ENCODE measurements around the gene ESF1. TPM values are rescaled to one million over a fixed set of nuclear protein-coding genes. Genes with fewer than 3 reads are reported as not detected.

Gene ESF1
- total RNA-seq, 1 experiment from 2014 or later = 14.8 TPM

DNA sequence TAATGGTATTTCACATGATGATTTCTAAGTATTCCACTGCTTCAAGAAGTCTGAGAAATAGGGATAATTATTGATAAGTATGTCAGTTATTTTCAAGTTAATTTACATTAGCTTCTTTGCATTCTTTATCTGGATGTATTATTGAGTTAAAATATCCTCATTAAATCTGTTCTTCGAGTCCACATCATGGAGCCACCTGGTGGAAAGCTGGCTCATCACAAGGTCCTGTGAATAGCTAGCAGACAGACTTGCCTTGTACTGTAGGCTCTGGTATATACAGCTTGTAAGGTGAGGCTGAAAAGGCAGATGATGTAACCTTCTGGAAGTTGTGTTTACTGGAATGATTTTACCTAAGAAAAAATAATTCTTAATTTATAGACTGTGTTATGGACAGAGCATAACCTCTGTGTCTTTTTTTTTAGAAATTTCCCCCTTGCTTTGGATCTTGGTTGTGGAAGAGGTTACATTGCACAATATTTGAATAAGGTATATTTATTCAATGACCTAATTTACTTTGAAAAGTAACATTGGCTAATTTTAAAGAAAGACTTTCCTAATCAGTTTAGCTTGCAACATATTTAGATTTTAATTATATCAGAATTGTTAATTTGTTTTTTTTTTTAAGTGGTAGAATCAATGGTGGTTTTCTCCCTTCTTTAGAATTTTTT, 3.6 kb upstream of the ESF1 start:
- intact Hi-C loops (cut with micrococcal nuclease; ENCODE audit: unreplicated experiment) = loop anchor here (1.0 kb wide), 1 partner anchor 863 kb away; no protein-coding TSS in a partner anchor
- Histone ChIP-seq H3K4me1 (replicated peaks; ENCODE audit: insufficient read depth) (peaks cover 21% of the 10 kb centered on the region), H3K27me3 (ENCODE audit: insufficient read depth, low read depth) (no peaks in the 10 kb centered on the region), H3K4me3 (no peak overlapping the region), H3K9me3 (ENCODE audit: insufficient read depth, low read depth) (no peaks in the 10 kb centered on the region), H3K9me2 (ENCODE audit: insufficient read depth) (no peaks in the 10 kb centered on the region), H3K79me2 (ENCODE audit: low read depth) (peaks cover 41% of the 10 kb centered on the region), H3K4me2 (no peak overlapping the region), H2AFZ (no peak overlapping the region), H3K27ac (no peak overlapping the region), H3F3A (ENCODE audit: insufficient read depth, low read depth) (peaks cover 4% of the 10 kb centered on the region; the same call in 1 of the 2 replicates), H4K20me1 (ENCODE audit: insufficient read depth) (no peaks in the 10 kb centered on the region; the same call in 1 of the 2 replicates), H3K36me3 (ENCODE audit: low read depth) (peaks cover 15% of the 10 kb centered on the region; the same call in 1 of the 2 replicates)
- ChIA-PET CTCF (interaction anchor here (0.5 to 1.0 kb wide), 4 partner anchors 17 to 818 kb away, joined by 3 to 11 read pairs (median 4); no protein-coding TSS in a partner anchor), POLR2A (ENCODE audit: unreplicated experiment) (interaction anchor here (0.5 to 0.6 kb wide), 2 partner anchors 11 to 769 kb away, joined by 5 read pairs; no protein-coding TSS in a partner anchor)
- BruUV-seq (replicated peaks) = no TSS peak
- DNase-seq = peak; percentile 34 to 53
- TF ChIP-seq, protein P1, sequence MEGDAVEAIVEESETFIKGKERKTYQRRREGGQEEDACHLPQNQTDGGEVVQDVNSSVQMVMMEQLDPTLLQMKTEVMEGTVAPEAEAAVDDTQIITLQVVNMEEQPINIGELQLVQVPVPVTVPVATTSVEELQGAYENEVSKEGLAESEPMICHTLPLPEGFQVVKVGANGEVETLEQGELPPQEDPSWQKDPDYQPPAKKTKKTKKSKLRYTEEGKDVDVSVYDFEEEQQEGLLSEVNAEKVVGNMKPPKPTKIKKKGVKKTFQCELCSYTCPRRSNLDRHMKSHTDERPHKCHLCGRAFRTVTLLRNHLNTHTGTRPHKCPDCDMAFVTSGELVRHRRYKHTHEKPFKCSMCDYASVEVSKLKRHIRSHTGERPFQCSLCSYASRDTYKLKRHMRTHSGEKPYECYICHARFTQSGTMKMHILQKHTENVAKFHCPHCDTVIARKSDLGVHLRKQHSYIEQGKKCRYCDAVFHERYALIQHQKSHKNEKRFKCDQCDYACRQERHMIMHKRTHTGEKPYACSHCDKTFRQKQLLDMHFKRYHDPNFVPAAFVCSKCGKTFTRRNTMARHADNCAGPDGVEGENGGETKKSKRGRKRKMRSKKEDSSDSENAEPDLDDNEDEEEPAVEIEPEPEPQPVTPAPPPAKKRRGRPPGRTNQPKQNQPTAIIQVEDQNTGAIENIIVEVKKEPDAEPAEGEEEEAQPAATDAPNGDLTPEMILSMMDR (conservative IDR thresholded peaks at IDR 0.05) = peak; percentile 66
- TF ChIP-seq EZH2 (IDR thresholded peaks at IDR 0.05; ENCODE audit: low read depth) = no peak

DNA sequence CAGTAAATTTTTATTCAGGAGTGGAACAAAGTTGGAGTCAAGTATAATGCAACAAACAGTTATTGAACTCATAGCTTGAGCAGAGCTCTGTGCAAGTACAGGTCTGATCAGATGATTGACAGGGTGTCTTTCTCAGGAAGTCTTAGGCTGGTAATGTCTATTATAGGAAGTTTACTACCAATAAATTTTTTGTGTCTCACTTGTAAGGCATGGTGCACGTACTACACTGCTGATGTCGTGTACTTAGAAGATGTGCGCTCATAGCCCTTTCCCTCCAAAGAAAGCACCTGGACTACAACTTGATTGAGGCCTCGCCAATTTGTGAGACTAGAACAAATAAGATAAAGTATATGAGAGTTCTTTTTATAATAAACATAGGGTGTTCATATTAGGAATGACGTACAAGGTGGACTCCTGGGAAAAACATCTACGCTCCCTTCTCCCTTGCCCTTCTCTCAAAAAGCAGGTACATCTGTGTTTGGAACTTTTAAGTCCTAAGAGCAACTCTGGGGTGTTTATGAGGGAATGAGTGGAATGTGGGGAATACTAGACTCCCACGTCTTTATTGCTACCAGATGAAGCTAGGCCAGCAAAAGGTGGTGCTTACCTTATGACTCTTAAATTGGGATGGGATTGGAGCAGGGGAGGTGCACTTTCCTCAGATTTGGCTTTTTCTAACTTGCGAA, 1.6 kb upstream of the ESF1 start:
- CTCF ChIA-PET = no interaction called here
- Histone ChIP-seq H3K4me3 (peak overlapping the region; percentile 98), H3K27ac (no peak overlapping the region), H2AFZ (no peak overlapping the region), H3K9me2 (ENCODE audit: insufficient read depth) (no peaks in the 10 kb centered on the region), H3K36me3 (ENCODE audit: low read depth) (peaks cover 32% of the 10 kb centered on the region; the same call in 1 of the 2 replicates), H3K9me3 (ENCODE audit: insufficient read depth, low read depth) (no peaks in the 10 kb centered on the region), H4K20me1 (ENCODE audit: insufficient read depth) (no peaks in the 10 kb centered on the region; the same call in 1 of the 2 replicates), H3K27me3 (ENCODE audit: insufficient read depth, low read depth) (no peaks in the 10 kb centered on the region), H3K4me2 (peak overlapping the region; percentile 96), H3F3A (ENCODE audit: insufficient read depth, low read depth) (peaks cover 4% of the 10 kb centered on the region; the same call in 1 of the 2 replicates), H3K79me2 (ENCODE audit: low read depth) (peaks cover 52% of the 10 kb centered on the region), H3K4me1 (replicated peaks; ENCODE audit: insufficient read depth) (peaks cover 23% of the 10 kb centered on the region)
- TF ChIP-seq EZH2 (IDR thresholded peaks at IDR 0.05; ENCODE audit: low read depth) = no peak
- TF ChIP-seq, protein P1 (conservative IDR thresholded peaks at IDR 0.05) = no peak
- no peak for DNase-seq
- POLR2A ChIA-PET (ENCODE audit: unreplicated experiment) = interaction anchor here (0.6 kb wide), 1 partner anchor 717 kb away, joined by 3 read pairs; no protein-coding TSS in a partner anchor
- no TSS peak for BruUV-seq (replicated peaks)
- intact Hi-C loops (cut with micrococcal nuclease; ENCODE audit: unreplicated experiment) = no loop called here

DNA sequence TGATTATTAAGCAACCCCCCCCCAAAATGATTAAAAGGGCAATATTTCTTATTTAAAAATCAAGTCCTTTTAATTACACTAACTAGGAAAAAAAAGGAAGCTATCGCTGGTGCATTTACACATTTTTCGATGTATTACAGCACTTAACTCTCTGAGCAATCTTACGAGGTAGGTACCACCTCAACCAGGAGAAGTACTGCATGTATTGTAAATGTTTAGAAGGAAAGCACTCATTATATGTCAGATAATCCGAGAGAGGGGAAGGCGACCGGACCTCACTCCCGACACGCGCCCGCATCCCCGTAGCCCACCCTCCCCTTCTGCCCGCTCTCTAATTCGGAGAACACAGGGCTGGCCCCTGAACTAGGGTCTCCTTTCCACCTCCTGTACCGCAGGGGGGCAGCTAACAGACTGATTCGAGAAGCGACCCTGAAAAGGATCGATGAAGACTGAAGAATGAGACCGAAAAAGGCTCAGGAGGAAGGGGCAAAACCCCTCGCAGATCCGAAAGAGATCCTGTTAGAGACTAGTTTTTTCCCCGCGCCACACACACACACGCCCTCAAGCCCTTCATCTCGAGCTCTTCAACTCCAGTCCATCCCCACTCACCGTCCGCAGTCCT, 337 bp downstream of the ESF1 start:
- BruUV-seq (replicated peaks) = no TSS peak
- peaks cover 38% of the 10 kb centered on the region for H3K36me3 ChIP-seq (ENCODE audit: low read depth)

More for the DNA sequence above, 337 bp downstream of the ESF1 start:
- H3K9me3 ChIP-seq (ENCODE audit: insufficient read depth, low read depth) = no peaks in the 10 kb centered on the region
- peaks cover 23% of the 10 kb centered on the region for H3K4me1 ChIP-seq (replicated peaks; ENCODE audit: insufficient read depth)
- H3F3A ChIP-seq (ENCODE audit: insufficient read depth, low read depth) = peaks cover 4% of the 10 kb centered on the region; the same call in 1 of the 2 replicates
- H3K27ac ChIP-seq = peak overlapping the region; percentile 76
- peak overlapping the region; percentile 97 for H2AFZ ChIP-seq
- ChIA-PET CTCF (interaction anchor here (0.7 kb wide), 1 partner anchor 28 kb away, joined by 19 read pairs; no protein-coding TSS in a partner anchor), POLR2A (ENCODE audit: unreplicated experiment) (interaction anchor here (0.5 to 0.7 kb wide), 4 partner anchors 123 to 494 kb away, joined by 3 to 5 read pairs (median 4); no protein-coding TSS in a partner anchor)
- no peaks in the 10 kb centered on the region for H4K20me1 ChIP-seq (ENCODE audit: insufficient read depth)
- no peaks in the 10 kb centered on the region for H3K27me3 ChIP-seq (ENCODE audit: insufficient read depth, low read depth)
- no peak for DNase-seq
- peak overlapping the region; percentile 98 for H3K4me3 ChIP-seq
- no peak for TF ChIP-seq EZH2 (IDR thresholded peaks at IDR 0.05; ENCODE audit: low read depth)
- TF ChIP-seq, protein P1 (conservative IDR thresholded peaks at IDR 0.05) = no peak
- no peaks in the 10 kb centered on the region for H3K9me2 ChIP-seq (ENCODE audit: insufficient read depth)
- peaks cover 56% of the 10 kb centered on the region for H3K79me2 ChIP-seq (ENCODE audit: low read depth)
- peak overlapping the region; percentile 96 for H3K4me2 ChIP-seq
- intact Hi-C loops (cut with micrococcal nuclease; ENCODE audit: unreplicated experiment) = no loop called here
